Gastrocnemius medialis (tissue), 4 donors: ENCODE data around the gene MBNL1.

Experiments used
- POLR2A ChIP-seq, 2 donors: fragments of 450-650 bp; IDR thresholded peaks; one replicate each; pipeline ENCODE4 v1.6.1; 2017; ENCODE audit warnings: antibody characterized with exemption in 2 of 2, mild to moderate bottlenecking in 2 of 2, moderate library complexity in 2 of 2
- TF ChIP-seq, protein P1 (sequence below), 5 experiments: fragments of 450-650 bp in 3 of 5; fragments of 200-600 bp in 2 of 5; sonication (generic) in 2 of 5; IDR thresholded peaks in 4 of 5; conservative IDR thresholded peaks in 1 of 5; 1 replicate in 4 of 5; 2 replicates in 1 of 5; pipeline ENCODE4 v1.5.1; 2016 to 2019; ENCODE audit warnings: antibody characterized with exemption in 5 of 5, mild to moderate bottlenecking in 3 of 5, moderate library complexity in 3 of 5

DNA sequence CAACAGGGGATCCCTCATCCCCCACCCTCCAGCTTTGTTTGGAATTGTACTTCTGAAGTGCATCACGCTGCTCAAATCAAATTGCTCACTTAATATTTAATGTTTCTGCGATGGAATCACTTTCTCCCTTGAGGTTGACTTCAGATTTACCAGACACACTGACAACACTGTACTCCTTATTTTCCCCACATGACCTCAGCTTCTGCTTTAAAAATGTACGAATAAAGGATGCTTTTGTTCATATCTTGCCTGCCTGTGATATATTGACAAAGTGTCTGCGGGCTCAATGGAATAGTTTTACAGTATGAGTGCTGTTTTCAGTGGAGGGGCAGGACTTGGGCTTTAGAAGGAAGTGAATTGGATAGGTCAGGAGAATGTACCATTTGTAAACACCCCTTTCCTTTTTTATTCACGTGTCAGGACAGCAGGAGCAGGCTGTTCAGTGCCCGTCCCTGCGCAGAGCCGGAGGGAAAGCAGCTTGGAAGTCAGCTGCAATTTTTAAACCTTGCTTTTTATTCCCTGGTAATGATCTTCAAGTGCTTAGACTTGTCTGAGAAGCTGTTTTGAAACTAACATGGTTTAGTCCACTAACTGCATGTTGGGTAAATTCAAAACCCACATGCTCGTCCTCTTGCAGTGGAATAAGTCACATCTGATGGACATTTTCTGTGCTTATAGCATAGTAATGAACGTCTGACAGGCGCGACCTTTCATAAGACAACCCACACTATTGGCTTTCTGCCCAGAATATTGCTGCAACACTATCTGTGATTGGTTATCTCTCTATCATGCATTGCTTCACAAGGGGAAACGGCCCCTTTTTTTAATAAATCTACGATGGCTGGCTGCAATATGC is 29.9 kb downstream of the MBNL1 start:
- TF ChIP-seq, protein P1, sequence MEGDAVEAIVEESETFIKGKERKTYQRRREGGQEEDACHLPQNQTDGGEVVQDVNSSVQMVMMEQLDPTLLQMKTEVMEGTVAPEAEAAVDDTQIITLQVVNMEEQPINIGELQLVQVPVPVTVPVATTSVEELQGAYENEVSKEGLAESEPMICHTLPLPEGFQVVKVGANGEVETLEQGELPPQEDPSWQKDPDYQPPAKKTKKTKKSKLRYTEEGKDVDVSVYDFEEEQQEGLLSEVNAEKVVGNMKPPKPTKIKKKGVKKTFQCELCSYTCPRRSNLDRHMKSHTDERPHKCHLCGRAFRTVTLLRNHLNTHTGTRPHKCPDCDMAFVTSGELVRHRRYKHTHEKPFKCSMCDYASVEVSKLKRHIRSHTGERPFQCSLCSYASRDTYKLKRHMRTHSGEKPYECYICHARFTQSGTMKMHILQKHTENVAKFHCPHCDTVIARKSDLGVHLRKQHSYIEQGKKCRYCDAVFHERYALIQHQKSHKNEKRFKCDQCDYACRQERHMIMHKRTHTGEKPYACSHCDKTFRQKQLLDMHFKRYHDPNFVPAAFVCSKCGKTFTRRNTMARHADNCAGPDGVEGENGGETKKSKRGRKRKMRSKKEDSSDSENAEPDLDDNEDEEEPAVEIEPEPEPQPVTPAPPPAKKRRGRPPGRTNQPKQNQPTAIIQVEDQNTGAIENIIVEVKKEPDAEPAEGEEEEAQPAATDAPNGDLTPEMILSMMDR (IDR thresholded peaks at IDR 0.05 in 4 of 5, conservative IDR thresholded peaks at IDR 0.05 in 1 of 5), result no peak
- peak; percentile 43 to 79 for TF ChIP-seq POLR2A (IDR thresholded peaks at IDR 0.05)
